Kidney capillary endothelial cell (primary cell): Measurements from ENCODE around the gene PRLH.
A peak's percentile ranks its signal among the peaks of the same experiment; 100 is the strongest.

Source experiments
- DNase-seq: peaks from one replicate; pipeline ENCODE4 v3.0.0-alpha.2; 2018; ENCODE audit warnings: low spot score

Gene PRLH

DNA sequence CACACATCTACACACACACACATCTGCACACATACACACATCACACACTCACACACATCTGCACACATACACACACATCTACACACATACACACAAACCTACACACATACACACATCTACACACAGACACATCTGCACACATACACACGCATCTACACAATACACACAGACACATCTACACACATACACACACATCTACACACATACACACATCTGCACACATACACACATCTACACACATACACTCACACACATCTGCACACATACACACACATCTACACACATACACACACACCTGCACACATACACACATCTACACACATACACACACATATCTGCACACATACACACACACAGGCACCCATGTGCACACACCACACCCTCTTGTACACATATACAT lies 400 bp upstream of the PRLH start:
- no peak for DNase-seq

DNA sequence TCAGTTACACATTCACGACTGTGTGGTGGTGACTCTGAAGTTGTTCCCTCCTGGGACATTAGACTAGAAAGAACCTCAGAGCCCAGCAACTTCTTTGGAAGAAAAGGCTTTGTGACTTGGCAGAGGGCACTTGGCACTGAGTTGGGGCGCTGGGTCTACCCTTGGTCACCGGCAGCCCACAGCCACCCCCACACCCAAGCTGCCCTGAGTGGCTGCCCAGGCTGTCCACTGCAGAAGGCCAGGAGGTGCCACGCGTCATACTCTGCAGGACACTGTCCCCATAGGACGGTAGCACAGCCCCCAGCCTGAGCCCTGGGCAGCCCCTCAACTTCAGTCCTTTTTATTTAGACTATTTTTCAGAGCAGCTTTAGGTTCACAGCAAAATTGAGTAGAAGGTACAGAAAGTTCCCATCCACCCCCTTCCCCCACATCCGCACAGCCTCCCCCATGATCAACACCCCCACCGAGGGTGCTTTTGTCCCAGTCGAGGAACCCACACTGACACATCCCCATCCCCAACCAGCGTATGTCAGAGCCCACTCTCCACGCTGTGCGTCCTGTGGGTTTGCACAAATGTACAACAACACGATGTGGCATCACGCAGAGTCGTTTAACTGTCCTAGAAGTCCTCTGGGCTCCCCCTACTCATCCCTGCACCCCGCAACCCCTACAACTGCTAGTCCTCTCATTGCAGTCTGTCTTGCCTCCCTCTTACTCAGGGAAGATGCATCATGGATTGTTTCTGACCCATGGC lies 1.1 kb downstream of the PRLH start:
- DNase-seq, result no peak

DNA sequence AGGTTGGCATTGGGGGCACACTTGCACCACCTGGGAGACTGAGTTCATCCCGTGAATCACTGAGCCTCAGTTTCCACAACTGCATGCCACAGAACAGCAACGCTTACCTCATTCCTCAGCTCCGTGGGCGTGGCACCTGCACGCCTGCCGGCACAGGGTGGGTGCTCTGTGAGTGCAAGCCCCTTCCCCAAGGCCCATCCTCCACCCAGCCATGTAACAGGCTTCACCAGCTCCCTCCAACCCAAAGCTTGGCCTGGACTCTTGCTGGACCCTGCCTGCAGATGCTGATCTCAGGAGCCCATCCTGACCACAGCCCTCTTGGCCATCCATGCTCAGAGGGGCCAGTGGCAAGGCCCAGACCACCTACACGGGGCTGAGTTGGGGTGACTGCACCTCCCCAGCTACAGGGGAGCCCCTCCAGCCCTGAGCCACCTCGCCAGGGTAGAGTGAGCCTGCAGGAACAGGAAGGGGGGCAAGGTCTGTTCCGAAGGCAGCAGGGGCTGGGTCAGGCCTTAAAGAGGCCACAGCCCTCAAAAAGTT lies 1.8 kb downstream of the PRLH start:
- DNase-seq, result no peak

DNA sequence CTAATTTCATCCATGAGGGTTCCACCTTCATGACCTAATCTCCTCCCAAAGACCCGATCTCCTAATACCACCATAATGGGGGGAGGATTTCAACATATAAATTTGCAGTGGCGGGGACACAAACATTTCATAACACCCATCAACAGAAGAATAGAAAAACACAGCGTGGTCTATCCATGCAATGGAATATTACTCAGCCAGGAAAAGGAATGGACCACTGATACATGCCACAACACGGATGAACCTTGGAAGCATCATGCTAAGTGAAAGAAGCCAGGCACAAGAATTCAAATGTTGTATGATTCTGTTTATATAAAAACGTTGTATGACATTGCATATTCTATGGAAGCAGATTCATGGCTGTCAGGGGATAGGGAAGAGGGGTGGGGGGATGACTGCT lies 2.7 kb downstream of the PRLH start:
- no peak for DNase-seq

DNA sequence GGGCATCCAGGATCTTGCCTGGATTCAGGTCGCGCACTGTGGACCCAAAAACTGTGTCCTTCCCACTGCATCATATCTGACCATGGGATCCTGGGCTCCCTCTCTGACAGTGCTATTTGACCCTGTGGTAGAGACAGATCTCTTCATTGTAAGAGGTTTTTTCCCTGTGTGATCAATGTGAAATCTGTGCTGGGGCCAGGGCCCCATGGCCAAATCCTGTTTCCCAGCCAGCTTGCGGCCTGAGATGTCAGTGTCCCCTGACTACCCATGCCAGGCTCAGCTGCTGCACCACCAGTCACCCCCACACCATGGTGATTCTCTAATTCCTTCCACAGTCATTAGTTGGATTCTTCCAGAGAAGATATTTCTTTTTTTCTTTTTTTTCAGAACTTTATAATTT lies 3.5 kb downstream of the PRLH start:
- DNase-seq, result no peak

DNA sequence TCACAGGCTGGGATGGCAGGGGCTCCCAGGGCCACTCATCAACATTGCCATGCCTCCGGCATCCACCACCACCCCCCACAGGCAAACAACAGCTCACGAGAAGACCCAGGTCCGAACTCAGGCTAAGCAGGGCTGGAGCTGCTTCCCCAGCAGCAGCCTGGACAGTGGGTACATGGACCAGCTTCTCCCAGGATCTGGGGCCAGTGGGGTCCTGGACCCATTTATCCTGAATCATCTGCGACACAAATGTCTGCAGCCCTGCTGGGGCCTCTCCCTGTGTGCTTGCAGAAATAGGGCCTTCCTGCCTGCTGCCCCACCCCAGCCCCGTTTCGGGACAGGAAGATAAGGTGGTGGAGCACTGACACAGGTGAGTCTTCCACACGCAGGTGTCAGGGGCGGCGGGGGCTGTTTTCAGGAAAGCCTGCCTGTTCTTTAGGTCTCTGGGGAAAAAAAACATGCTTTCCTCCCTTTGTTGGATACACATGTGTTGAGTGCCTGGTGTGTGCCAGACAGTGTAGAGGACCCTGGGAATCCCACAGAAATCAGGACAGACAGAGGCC lies 4.5 kb downstream of the PRLH start:
- DNase-seq, result no peak

DNA sequence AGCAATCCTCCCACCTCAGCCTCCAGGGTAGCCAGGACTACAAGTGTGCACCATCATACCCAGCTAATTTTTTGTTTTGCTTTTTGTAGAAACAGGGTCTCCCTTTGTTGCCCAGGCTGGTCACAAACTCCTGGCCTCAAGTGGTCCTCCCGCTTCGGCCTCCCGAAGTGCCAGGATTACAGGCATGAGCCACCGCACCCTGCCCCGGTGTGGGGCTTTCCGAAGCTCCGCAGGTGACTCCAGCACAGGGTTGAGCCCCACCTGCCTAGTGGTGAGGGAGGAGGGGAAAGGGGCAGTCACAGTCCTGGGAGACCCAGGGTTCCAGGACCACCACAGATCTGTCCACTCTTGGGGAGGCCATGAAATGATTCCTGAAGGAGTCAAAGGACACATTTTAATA lies 5.2 kb downstream of the PRLH start:
- no peak for DNase-seq

DNA sequence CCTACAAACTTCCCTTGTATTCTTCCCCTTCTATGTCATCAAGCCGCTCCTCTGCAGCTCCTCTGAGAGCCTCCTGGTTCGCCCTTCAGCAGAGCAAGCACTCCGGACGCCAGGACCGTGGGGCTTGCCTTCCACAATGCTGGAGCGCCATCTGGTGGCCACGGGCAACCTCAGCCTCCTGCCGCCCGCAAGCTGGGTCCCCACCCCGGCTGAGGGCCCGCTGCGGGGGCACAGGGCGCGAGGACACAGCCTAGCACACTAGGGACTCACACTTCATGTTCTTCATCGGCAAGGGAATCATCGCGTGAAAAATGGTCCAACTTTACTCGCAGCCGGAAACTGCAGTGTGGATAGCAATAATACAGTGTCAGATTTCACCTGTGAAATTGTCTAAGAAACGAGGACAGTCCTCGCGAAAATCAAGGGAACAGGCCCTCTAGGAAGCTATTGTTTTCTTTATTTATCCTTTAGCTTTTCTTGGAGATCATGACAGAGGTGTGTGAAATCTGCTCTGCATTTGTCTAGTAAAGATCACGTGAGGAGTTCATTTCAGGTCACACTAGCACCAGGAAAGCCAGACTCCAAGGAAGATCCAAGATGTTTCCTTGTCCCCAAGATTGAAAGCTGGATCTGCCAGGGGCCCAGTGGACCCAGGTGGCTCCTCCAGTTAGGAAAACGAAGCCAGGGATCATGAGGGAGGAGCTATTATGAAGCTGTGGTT lies 5.8 kb downstream of the PRLH start:
- DNase-seq, result peak; percentile 81

DNA sequence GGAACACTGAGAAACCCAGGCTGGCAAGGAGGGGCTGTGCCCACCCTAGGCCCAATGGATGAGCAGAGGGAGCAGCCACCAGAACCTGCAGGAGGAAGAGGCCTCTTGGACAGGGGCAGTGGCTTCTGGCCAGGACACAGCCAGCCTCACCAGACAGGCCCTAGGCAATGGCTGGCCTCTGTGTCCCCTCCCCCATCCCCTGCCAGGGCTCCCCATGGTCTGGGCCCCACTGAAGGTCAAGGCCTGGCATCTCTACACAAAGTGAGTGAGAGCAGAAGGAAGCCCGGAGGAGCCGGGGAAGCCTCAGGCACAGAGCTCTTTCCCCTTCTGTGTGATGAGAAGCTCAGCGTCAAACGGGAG lies 6.3 kb downstream of the PRLH start:
- no peak for DNase-seq

DNA sequence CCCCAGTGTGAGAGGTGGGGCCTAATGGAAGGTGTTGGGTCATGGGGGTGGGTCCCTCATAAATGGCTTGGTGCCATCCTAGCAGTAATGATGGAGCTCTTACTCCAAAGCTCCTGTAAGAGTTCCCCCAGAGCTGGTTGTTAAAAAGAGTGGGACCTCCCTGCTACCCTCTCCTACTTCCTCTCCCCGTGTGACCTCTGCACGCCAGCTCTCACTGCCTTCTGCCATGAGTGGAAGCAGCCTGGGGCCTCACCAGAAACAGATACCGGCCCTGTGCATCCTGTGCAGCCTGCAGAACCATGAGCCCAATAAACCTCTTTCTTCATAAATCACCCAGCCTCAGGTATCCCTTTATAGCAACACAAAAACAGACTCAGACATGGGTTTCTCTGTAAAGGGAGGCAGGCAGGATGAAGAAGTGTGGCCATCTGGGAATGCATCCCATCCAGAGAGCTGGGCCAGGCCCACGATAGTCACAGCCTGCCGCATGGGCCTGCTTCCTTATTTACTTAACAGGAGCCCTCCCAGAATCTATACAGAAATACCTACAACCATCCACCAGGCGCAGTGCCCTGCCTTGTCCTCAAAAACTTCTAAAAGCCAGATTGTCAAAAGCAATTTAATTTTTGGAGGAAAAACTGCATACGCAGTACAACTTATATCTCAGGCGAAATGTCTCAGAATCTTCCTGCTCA lies 7.5 kb downstream of the PRLH start:
- DNase-seq, result no peak

DNA sequence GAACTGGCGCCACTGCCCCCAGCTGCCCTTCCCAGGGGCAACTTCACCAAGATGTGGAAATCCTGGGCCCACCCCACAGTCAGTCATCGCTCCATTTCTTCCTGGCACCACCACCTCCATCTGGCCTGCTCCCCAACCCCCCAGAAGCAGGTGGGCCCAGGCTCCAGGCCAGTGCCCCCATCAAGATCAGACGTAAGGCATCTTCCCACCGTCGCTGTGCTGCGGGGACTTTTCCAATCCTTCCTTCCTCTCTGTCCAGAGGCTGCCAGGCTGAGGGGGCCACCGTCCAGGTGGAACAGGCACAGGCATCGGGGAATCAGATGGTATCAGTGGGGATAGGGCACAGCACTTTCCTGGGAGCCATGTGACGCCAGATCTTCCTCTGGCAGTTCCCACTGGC lies 8.1 kb downstream of the PRLH start:
- no peak for DNase-seq

DNA sequence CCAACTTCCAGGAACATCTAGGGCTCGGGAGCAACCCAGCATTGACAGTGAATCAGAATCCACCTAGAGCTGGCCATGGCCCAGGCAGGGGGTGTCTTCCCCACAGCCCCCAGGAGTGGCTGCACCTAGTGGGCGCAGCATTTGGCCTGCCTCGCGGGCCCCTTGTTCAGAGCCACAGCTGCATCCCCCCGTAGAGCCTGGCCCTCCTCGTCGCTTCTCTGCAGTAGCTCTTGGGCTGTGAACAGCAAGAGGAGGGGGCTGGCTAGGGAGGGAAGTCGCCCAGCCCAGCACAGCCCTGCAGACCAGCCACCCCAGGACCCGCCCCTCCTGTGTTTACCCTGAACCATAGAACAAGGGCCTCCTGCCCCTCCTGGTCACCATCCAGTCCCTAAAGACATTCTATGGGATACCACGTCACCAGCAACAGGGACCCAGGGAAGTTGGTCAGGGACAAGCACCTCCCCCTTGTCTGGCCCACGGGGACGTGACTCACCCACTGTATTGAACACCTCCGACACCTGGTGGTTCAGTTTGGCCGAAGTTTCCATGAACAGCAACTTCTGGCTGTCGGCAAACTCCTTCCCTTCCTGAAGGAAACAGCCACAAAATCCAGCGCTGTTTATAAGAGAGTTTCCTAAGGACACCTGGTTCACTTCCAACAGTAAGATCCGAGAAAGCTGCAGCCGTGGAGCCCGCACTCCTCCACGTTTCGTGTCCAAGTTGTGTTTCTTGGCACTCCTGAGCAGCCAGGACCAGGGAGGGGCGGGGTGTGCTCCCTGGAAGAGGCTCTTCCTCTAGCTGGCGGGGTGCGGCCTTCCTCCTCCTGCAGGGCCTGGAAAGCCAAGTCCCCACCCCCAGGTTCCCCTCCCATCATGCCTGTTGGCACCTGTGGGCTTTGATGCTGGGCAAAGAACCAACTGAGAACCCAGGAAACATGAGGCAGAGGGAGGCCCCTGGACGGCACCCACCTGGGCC lies 8.8 kb downstream of the PRLH start:
- DNase-seq, result no peak

DNA sequence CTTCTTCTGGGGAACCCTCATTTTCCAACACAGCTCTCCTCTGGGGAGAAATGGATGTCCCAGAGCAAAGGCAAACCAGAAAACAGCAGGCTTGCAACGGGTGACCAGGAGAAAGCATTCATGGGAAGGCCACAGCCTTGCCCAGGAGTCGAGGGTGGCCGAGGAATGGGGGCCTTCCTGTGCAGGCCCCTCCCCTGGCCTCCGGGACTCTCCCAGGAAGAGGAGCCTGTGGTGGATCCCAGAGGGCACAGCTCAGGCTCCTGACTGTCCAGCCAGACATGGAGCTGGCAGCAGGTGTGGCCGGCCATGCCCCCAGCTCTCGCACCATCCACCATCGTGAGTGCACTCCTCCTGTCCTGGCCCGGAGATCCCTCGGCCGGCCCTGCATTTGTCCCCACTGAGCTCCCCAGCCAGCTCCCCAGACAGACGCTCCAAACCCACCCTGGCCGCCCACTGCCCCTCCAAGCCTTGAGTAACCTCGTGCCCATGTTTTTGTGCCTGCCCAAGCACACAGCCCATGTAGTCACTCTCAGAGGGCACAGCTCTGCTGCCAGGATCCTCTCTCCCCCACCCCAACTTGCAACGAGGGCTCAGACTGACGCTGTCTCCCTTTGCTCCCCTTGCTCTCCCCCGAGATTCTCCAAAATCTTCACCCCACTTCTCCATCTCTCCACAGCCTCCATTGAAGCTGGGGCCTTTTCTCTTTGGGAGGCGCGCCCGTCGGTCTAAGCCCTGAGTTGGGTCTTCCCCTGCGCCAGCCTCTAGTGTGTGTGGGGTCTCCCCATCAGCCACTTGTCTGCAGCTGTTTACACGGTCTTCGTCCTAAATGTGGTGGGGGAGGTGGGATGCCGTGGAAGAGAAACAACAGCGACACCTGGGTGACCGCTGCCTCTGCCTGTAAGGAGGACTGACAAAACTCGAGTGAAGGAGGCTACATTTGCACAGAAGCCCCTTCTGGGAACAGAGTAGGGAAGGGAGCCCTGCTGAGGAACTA lies 9.8 kb downstream of the PRLH start:
- no peak for DNase-seq

DNA sequence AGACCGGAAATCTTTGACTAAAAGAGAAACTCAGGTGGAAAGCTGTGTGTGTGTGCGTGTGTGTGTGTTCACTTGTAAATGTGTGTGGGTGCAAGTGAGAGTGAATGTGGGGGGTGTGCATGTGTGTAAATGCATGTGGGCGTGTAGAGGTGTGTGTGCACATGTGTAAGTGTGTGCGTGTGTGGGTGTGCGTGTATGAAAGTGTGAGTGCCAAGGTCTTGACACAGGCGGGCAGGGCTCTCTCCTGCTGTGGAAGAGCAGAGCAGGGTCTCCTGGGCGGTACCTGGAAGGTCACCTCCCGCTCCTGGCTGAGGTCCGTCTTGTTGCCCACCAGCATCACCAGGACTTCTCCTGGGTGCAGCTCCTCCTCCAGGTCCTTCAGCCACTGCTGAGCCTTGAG lies 10.6 kb downstream of the PRLH start:
- no peak for DNase-seq

DNA sequence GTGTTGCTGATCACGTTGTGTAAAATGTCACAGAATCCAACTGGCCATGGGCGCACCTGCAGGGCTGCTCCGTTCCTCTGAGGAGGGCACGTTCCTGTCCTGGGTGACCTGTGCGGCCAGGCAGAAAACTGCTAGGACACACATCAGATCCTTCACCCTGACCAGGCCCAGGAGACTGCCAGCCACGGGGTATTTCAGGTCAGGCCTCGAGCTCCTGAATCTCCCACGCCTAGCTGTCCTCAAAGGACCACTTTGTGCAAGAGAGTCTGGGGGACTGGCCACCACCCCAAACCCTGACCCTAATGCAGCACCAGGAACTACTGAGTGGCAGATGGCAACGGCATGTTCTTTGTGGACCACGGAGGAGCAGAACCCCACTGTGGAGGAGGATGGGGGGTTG lies 11.1 kb downstream of the PRLH start:
- no peak for DNase-seq

DNA sequence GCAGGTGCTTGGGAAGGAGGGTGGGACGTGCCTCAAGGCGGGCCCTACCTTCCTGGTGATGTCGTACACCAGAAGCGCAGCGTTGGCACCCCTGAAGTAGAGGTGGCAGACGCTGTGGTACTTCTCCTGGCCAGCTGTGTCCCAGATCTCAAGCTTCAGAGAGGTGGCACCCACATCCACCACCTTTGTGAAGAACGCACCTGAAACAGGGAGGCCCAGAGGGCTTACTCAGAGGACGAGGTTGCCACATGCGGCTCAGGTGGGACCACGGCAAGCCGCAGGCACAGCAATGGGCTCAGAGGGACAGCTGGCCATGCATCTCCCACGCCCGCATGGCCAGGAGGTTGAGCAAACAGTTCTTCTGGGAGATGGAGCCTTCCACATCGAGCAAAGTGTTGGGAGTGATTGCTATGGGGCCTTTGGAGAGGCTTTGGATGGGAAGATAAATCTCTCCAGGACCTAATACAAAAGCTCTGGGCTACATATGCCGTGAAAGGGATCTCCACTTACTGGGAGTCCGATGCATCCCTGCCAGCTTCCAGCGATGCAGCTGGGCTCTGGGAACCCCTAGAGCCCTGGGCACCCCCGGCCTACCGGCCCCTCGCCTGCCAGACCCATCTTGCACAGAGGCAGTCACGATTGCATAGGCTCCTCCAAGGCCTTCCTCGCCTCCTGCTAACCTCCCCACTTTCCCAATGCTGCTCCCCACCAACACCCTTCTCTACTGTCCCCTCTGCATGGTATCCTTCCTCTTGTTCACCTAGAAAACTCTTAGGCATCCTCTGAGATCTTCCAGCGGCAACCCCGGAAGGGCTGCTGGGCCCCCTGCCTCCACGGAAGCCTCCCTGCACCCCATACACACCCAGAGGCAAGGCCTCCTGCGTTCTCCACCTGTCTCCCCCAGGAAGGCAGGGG lies 11.8 kb downstream of the PRLH start:
- no peak for DNase-seq

DNA sequence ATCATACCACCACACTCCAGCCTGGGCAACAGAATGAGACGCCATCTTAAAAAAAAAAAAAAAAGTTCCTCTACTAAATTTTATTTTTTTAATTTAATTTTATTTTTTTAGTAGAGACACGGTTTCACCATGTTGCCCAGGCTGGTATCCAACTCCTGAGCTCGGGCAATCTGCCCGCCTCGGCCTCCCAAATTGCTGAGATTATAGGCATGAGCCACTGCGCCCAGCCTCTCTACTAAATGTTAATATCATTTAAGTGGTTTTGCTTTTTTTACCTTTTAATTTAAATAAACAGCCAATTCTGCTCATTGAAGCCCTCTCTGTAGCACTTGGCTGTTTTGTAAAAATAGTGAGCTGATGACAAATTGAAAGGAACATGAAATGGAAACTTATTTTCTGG lies 15.0 kb downstream of the PRLH start:
- DNase-seq, result no peak

DNA sequence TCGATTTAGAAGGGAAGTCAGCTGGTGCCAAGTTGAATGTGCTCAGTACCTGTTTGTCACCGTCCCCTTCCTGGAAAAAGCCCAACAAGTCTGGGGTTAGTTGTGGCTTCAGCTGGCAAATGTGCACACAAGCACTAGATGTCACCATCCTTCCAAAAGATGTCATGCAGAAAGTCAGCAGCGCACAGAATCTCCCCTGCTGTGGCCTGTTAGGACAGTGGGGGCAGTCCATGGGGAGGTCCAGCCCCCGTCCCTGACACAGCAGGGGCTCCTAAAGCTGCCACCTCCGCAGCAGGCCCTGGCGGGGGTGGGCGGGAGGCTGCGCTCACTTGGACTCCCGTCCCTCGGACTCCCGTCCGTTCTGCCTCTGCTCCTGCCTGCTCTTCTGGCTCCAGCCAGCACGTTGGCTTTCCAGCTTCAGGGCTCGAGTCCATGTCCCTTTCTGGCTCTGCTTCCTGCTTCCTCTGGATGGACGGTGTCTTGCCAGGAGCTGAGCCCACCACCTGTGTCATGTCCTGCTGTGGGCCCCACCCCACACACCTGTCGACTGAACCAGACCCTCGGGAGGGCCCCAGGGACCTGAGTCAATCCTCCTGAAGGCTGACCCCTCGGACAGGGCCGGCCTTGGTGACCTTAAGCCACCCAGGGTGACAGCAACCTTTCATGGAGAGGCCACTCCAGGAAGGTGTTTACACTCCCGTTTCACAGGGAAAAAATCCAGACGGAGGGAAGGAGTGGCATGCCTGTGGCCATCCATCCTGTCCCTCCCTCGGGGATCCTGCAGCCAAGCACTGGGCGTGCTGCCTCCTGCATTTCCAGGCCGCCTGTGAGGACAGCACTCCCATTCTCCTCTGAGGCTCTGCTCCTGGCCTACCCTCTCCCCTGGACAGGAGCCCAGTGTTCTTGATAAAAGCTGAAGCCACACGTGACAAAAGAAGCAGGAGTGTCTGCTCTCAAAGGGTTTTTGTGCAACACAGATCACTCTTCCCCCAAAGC lies 15.7 kb downstream of the PRLH start:
- DNase-seq, result peak; percentile 81
